K562 (cell line): ENCODE results near the gene CTCF. TPM values are rescaled to one million over a fixed set of nuclear protein-coding genes. Genes with fewer than 3 reads are reported as not detected.
A peak's percentile ranks its signal among the peaks of the same experiment; 100 is the strongest.

Source experiments
- ADNP ChIP-seq: fragments of 200-800 bp; sonication (Bioruptor generic); IDR thresholded peaks from 2 replicates; pipeline ENCODE4 v1.6.1; 2016; ENCODE audit warnings: missing genetic modification characterization, missing compliant biosample characterization
- CREB3 ChIP-seq: fragments of 450-650 bp; conservative IDR thresholded peaks from 2 replicates; pipeline ENCODE4 v1.6.1; 2016; ENCODE audit warnings: missing genetic modification characterization, low read depth, mild to moderate bottlenecking, missing compliant biosample characterization, moderate library complexity
- E2F5 ChIP-seq: sonication (generic); formaldehyde crosslinking; IDR thresholded peaks from 2 replicates; pipeline ENCODE4 v1.8.0; 2022; ENCODE audit warnings: mild to moderate bottlenecking, missing genetic modification reagents
- HDAC1 ChIP-seq, 2 experiments: fragments of 450-650 bp; IDR thresholded peaks; 2 replicates each; pipeline ENCODE4 v1.6.1; 2016 to 2017; ENCODE audit warnings: inconsistent platforms in 1 of 2, mild to moderate bottlenecking in 1 of 2, moderate library complexity in 1 of 2
- HLTF ChIP-seq: fragments of 450-650 bp; IDR thresholded peaks from 2 replicates; pipeline ENCODE4 v1.6.1; 2016
- MXI1 ChIP-seq: IDR thresholded peaks from 2 replicates; pipeline ENCODE4 v1.6.1; 2011; ENCODE audit warnings: low read depth, mild to moderate bottlenecking, improper control_type of control experiment, low read length
- NCOA2 ChIP-seq, 2 experiments: fragments of 450-650 bp; IDR thresholded peaks; 2 replicates each; pipeline ENCODE4 v1.6.1; 2018; ENCODE audit warnings: mild to moderate bottlenecking in 2 of 2, moderate library complexity in 1 of 2; ENCODE audit not compliant: partially characterized antibody in 2 of 2
- NFATC3 ChIP-seq: fragments of 450-650 bp; IDR thresholded peaks from 2 replicates; pipeline ENCODE4 v1.6.1; 2017; ENCODE audit warnings: mild to moderate bottlenecking
- POLR2B ChIP-seq: fragments of 450-650 bp; IDR thresholded peaks from 2 replicates; pipeline ENCODE4 v1.6.1; 2018; ENCODE audit warnings: low read depth; ENCODE audit not compliant: partially characterized antibody
- RB1 ChIP-seq: fragments of 450-650 bp; IDR thresholded peaks from 2 replicates; pipeline ENCODE4 v1.6.1; 2017; ENCODE audit warnings: low read depth, mild to moderate bottlenecking
- SMAD3 ChIP-seq: fragments of 450-650 bp; formaldehyde crosslinking; conservative IDR thresholded peaks from 2 replicates; pipeline ENCODE4 v1.4.0; 2020; ENCODE audit warnings: mild to moderate bottlenecking
- TARDBP ChIP-seq: fragments of 450-650 bp; IDR thresholded peaks from 2 replicates; pipeline ENCODE4 v1.6.1; 2016
- TFE3 ChIP-seq: fragments of 450-650 bp; formaldehyde crosslinking; IDR thresholded peaks from 2 replicates; pipeline ENCODE4 v1.4.0; 2020; ENCODE audit warnings: mild to moderate bottlenecking, mixed read lengths
- U2AF2 ChIP-seq: fragments of 200-400 bp; formaldehyde crosslinking; optimal IDR thresholded peaks from 2 replicates; pipeline ENCODE3; 2017; ENCODE audit warnings: low read depth, mild to moderate bottlenecking, low read length
- ZFP30 ChIP-seq: fragments of 250-450 bp; sonication (Bioruptor Pico); IDR thresholded peaks from 2 replicates; pipeline ENCODE4 v1.8.0; 2022; ENCODE audit warnings: moderate library complexity, mild to moderate bottlenecking, inconsistent platforms, borderline replicate concordance
- ZFX ChIP-seq: sonication (generic); formaldehyde crosslinking; IDR thresholded peaks from 2 replicates; pipeline ENCODE4 v1.8.0; 2022; ENCODE audit warnings: mild to moderate bottlenecking, missing genetic modification reagents, moderate library complexity
- ZNF354B ChIP-seq: fragments of 250-450 bp; sonication (Bioruptor Pico); IDR thresholded peaks from 2 replicates; pipeline ENCODE4 v1.4.0; 2020
- ZNF76 ChIP-seq: fragments of 250-450 bp; sonication (Bioruptor Pico); IDR thresholded peaks from 2 replicates; pipeline ENCODE4 v1.4.0; 2020; ENCODE audit warnings: mild to moderate bottlenecking, moderate library complexity, borderline replicate concordance
- polyA plus RNA-seq, 8 experiments: library from polyadenylated mRNA; depleted of rRNA in 4 of 8; stranded (reverse) in 5 of 8; unstranded in 3 of 8; fragments of >200 nt; fragmentation: Nextera tagmentation in 2 of 8; fragmentation: Illumina TruSeq in 1 of 8; extraction: Ambion mirVana in 2 of 8; extraction: Trizol in 1 of 8; gene quantifications; 2 replicates each; pipeline versions ENCODE4 v1.2.1 to v1.2.3, GENCODE V29; 2011 to 2014; ENCODE audit warnings: inconsistent platforms in 1 of 8, missing spikeins in 1 of 8
- total RNA-seq, 7 experiments: library from RNA; depleted of rRNA in 6 of 7; stranded (reverse); fragments of >200 nt in 6 of 7; fragmentation: Illumina TruSeq in 2 of 7; extraction: Trizol in 2 of 7; gene quantifications; 2 replicates each; pipeline versions ENCODE4 v1.2.1 to v1.2.3, GENCODE V29; 2011 to 2021; ENCODE audit warnings: low replicate concordance in 1 of 7

CTCF gene
- total and polyA plus RNA-seq, 9 of the 15 experiments (the other 6 are each of a cell fraction or from before 2014, with no cell fraction given): 7.8 to 49.2 (median 33.9) TPM

- TF ChIP-seq CREB3 (tag) (no peak), POLR2B (peak; percentile 67), HDAC1 (IDR thresholded peaks at IDR 0.05) (peak in 1 of 2 experiments; percentile 51; a peak in 1 of 4 replicates), ZFP30 (CRISPR knock-in tag) (no peak), MXI1 (no peak), RB1 (peak; percentile 92; the same call in 1 of the 2 replicates), ZFX (CRISPR knock-in tag) (peak; percentile 61), NFATC3 (no peak), E2F5 (CRISPR knock-in tag) (no peak), ADNP (tag) (no peak), SMAD3 (no peak), ZNF354B (no peak), TFE3 (no peak), TARDBP (peak; percentile 98), HLTF (no peak), U2AF2 (no peak), ZNF76 (CRISPR knock-in tag) (no peak), NCOA2 (IDR thresholded peaks at IDR 0.05; ENCODE audit: partially characterized antibody in 2 of 2) (no peak)
These were observed 351 bp upstream of the CTCF start (continued) for GRCh38 chr16:67561824-67562525.
